Glomerular endothelial cell (primary cell): Measurements from ENCODE around the gene ATXN1L. TPM values are rescaled to one million over a fixed set of nuclear protein-coding genes. Genes with fewer than 3 reads are reported as not detected.
"Not testable (repeated sequence)": the region's sequence is repeated elsewhere in the genome, so short reads cannot be mapped to it uniquely, and the experiment has no call there.

Source experiments
- DNase-seq: peaks from one replicate; pipeline ENCODE4 v3.0.0-alpha.2; 2011; ENCODE audit warnings: low read depth, low spot score; ENCODE audit errors: extremely low read depth
- total RNA-seq: library from RNA; depleted of rRNA; stranded (reverse); fragments of >200 nt; gene quantifications from 2 replicates; pipeline ENCODE4 v1.2.3, GENCODE V29; 2015

Gene ATXN1L
- total RNA-seq, 1 donor from 2014 or later = 26.1 TPM

DNA sequence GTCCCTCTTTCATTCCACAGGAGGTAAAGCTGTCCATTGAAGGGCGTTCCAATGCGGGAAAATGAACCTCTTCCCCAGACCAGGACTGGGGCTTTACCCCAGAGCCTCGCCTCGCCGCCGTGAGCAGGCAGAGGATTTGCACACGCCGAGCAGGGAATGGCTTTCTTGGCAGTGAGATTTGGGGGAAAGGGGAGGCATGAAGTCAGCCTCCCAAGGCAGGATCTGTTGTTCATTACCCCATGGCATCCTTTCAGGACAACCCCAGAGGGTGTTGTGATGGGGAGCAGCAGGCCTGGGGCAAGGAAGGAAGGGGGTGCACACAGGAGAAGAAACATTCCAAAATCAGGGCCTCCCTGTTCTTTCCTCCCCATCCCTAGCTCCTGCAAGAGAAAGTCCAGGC is 6.0 kb downstream of the ATXN1L start:
- no peak for DNase-seq

DNA sequence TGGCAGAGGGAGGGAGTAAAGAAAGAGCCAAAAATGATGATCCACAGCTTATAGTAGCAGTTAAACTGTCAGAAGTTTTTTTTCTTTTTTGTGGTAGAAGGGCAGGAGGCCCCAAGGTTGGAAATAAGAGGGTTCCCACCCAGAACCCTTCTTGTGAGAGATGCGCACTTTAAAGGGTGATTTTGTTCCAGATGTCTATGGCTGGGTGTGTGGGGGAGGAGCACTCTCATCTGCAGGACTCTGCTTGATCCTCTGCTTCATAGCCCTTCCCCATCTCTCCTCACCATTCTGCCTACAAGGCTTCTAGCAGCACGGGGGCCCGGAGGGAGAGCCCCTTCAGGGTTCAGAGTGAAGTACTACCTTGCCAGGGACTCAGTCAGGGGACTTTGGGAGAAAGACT is 6.4 kb downstream of the ATXN1L start:
- DNase-seq = no peak

DNA sequence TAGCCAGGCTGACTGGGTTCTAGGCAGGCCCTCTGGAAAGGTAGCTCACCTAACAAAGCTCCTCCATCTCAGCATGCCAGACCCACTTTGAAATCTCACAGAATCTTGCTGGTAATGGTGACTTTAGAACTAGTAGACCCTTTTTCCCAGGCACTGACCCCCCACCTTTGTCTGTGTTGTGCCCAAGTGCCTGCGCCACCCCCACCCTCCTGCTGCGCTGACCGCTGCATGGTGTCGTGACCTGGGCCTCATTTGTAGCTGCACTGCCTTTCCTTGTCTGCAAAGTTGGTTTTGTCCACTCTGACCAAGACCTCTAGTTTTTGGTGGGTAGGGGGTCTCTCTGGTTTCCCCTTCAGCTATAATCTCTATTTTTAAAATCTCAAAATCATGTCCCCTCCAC is 6.8 kb downstream of the ATXN1L start:
- DNase-seq = no peak

DNA sequence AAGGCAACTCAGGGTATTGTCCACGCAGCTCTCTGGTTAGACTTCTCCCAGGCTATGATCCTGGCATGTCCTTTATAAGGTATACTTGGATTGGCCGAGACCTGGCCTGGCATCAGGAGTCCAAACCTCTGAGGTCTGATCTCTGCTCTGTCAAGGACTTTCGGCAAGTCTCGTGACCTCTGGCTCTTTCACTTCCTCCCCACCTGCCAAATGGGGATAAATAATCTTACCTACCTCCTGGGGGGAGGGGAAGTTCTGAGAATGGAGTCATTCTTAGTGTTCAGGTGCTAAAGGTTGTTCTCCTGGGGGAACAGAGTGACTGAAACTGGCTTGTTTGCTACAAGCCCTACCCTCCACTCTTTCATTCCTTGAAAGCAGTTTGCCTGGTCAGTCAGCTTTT is 7.6 kb downstream of the ATXN1L start:
- DNase-seq = no peak

DNA sequence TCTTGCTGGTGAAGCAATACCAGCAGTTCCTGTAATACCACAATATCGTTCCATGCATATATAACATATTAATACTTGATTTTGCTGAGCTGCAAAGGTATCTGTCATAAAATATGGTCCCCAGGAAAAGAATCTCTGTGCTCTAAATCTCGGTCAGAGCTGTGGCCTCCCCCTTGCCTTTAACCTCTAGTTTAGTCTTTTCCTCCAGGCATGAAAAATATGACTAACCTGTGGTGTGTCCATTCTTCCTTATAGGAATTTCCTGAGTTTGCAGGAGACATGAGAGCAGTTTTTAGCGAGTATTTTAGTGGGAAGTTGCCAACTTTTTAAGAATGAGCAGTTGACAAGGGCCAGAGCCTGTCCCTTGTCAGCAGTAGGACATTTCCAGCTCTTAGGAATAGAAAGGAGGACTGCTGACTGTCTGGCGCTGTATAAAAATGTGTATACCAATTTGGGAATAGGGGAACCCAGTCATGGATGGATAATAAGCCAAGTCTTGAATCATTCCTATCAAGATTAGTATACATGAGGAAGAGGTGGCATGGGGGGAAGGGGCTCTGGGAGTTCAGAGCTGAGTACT is 8.7 kb downstream of the ATXN1L start:
- no peak for DNase-seq

DNA sequence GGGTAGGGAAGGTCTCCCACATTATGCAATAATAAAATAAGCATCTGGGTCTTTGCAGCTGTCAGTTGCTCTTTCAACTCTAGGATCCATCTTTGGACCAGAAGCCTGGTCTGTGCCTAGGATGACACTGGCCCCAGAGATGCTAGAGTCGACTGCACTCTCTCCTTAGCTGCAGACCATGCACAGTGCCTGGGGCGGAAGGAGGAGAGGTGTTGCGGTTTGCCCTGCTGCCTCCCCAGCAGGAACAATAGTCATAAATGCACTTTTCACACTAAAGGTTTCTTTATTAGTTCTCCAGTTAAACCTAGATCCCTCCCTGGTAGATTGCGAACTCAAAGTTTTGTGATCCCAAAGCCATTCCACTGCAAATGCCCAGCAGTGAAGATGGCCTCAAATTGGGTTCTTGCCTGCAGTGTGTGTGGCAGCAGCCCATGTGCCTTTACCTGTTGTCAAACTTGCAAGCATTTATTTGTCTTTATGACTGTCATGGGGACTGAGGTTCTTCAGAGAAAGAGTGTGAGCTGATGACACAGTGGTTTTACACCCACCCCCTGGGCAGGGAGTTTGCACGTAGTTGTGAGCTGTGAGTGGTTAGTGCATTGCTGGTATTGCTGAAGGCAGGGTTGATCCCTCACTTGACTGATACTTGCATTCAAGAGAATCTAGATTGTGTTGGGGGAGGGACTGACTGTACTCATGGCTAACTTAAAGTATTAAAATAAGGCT is 10.3 kb downstream of the ATXN1L start:
- DNase-seq = no peak

DNA sequence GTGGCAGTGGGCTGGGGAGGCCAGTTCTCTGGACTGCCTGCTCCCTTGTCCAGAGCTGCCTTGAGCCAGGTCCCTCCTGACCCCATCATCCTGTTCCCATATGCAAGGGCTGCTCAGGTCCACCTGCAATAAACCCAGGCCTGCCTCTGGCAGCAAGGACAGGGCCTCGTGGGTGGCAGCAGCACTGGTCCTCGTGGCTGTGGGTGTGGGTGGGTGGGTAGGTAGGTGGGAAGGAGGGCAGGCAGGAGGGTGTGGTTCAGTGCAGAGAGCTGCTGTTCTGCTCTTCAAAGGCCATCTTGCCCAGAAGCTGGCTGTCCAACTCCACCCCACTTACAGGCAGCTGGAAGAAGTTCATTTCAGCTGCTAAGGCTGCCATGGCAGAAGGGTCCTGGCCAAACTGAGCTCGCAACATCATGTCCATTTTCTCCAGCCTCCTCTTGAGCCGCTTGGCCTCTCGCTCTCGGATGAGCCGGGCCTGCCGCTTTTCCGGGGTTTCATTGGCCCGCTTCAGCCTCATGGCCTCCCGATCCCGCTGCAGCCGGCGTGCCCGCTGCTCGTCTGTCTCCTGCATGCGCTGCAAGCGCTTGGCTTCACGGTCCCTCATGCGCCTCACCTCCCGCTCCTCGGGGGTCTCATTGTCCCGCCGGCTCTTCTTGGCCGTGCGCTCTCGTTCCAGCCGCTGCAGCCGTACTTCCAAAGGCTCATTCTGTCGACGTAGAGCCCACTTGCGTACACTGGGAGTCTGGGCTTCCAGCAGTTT is 14.2 kb downstream of the ATXN1L start:
- no peak for DNase-seq

DNA sequence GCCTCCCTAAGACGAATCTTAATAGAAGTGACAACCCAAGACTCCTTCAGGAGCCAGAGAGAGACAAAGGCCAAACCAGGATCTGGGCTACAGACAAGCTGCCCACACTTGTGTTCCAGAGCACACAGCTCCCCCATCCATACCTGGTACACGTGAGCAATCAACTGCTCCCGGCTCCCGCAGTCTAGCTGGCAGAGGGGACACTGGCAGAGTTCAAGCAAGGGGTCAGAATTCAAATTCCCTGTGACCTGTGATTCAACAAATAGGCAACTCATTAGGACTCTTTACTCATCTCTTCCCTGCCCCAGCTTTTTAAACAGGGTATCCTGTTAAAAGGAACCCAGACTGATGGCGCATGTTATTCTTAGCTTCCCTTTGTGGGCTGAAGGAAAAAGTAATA is 18.2 kb downstream of the ATXN1L start:
- DNase-seq = no peak

DNA sequence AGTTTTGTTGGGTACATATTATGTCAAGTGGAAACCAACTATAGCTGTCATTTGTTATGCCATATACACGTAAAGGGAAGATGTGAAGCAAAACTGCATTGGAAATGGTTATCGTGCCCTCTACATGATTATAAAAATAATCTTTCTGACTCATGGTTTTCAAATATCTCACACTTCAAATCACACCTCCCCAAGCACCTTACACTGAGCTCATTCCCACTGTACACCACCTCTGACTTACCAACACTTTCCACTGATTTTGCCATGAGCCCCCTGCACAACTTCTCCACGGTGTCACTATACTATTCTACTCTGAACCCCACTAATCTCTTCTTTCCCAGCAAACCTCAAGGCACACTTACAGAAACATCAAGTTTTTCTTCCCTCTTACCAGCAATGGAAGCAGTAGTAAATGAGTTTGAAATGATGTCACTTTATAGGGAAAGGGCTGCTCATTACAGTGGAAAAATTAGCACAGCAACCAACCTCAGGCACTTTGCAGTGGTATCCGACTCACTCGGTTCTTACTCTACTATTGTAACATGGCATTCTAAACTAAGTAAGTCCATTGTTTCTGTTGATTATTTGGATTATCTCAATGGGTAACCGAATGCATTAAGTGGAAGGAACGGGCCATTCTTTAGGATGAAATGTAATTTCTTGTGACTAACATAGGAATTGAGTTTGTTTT is 19.5 kb downstream of the ATXN1L start:
- no peak for DNase-seq

DNA sequence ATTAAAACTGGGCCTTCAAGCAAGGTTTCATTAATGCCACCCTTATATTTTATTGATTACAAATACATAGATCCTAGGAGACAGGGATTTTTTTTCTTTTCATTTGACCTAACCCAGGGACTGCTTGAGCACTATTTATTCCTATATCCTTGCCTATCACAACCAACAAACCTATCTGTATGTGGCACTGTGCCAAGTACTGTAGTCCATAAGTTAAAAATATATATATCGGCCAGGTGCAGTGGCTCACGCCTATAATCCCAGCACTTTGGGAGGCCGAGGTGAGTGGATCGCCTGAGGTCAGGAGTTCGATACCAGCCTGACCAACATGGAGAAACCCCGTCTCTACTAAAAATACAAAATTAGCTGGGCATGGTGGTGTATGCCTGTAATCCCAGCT is 21.4 kb downstream of the ATXN1L start:
- DNase-seq = not testable (repeated sequence)

DNA sequence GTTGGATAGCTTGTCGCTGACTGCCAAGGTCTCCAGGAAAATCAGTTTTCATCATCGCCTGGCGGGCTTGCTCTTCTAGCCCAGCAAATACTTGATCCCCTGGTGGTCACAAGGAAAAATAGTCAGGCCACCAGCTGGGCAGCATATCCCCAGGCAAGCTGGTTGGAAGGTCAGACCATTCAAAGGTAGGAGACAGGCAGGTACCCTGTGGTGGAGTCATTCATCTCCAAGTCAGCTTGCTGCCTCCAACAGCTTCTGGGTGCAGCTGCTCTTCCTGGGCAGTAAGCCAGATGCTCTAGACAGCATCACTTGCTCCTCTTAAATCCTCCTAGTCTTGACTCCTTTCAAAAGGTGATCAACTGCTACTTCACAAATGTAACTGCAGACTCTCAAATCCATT is 22.2 kb downstream of the ATXN1L start:
- no peak for DNase-seq

DNA sequence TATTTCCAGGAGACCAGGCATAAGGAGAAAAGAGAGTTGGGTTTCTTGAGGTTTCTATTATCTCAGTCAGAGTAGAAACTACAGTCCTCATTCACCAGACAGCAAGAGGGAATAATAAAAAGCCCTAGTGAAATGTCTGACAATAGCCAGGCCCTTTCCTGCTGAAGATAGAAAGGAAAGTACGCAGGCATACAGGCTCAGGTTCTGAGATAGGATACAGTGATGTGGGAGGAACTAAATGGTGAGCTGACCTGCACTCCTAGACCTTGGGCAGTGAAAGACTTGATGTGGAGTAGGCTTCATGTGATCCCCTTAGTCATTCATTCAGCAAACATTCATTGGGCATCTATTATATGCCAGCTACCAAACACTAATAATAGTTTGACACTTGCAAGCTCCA is 23.3 kb downstream of the ATXN1L start:
- DNase-seq = no peak

DNA sequence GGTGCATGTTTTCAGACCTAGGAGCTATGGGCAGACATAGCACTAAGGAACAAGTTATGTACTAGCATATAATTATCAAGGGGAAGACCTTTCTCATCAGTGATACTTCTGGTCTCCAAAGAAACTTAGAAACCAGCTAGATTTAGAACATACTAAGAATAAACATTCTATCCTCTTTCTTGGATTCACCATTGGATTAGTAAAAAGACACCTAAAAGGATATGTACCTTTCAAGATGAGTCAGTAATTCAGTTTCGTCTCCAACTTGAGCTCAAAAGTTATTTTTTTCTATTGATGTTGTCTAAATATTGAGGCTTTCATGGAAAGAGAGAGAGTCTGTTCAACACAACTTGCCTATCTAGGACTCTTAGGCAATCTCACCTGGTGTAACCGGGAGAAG is 25.0 kb downstream of the ATXN1L start:
- DNase-seq = no peak

DNA sequence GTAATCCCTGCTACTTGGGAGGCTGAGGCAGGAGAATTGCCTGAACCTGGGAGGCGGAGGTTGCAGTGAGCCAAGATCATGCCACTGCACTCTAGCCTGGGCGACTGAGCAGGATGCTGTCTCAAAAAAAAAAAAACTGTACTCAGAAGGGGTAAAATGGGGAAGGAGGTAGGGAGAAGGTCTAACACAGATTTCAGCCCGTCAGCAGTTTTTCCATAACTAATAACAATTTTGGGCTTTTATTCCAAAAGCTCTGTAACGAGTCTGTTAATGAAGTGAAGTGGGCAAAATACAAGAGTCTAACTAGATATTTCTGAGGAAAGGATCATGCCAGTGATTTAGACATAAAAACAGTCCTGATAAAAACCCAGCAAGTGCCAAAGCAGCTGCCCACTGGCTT is 27.4 kb downstream of the ATXN1L start:
- no peak for DNase-seq

DNA sequence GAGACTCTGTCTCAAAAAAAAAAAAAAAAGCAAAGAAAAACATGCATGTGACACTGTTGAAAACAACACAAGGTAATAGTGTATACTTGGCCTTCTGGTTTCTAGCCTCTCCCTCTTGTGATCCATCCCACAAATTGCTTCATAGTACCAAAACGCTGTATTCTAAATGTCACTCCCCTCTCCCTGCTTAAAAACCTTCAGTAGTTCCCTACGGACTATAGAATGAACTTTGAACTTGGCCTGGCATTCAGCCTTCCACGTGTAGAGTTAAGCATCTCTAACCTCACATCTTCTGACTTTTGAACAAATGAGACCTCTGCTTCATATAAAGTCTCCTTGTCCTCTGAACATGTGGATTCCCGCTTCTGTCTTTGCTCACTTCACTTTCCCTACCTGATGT is 33.1 kb downstream of the ATXN1L start:
- no peak for DNase-seq

DNA sequence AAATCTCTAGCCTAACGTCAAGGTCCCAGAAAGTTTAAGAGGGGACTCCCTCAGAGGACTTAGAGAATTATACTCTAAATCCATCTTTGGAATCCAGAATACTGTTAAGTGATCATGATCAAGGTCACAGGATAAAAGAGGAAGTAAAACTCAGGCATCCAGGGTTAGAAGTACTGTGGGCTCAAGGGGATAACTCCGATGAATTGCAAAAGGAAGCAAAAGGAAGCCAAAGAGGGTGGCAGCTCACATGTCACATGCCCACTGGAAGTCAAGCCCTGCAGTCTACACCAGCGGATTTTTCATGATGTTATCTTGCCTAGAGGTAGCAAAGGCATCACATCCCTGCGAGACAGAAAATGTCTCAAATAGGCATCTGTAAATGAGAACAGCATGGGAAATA is 34.4 kb downstream of the ATXN1L start:
- no peak for DNase-seq

DNA sequence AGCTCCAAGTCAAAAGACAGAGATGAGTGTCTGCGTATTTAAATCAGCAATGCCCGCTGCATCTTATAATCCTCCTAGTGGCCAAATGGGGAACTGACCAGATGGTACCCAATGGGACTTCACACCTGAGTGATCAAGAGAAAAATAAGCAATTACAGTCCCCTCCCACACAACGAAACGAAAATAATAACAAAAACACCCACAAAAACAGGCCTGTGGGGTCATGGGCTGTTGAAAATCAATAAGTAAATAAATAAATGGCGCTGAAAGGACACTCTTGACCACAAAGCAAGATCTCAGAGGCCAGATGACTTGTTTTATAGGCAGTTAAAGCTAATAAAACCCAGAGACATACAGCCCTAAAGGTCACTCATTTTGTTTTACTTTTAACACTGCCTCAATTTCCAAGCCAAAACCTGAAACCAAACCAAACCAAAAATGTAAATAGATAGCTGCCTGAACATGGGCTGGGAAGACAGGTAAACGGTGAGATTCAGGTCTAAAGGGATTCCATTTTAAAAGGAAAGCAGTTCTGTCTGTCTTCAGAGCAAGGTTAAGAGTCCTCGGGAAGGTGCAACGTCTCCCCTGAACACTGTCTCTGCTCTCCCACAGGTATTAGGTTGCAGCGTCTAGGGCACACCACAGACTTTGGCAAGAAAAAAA is 36.9 kb downstream of the ATXN1L start:
- DNase-seq = peak; percentile 65

DNA sequence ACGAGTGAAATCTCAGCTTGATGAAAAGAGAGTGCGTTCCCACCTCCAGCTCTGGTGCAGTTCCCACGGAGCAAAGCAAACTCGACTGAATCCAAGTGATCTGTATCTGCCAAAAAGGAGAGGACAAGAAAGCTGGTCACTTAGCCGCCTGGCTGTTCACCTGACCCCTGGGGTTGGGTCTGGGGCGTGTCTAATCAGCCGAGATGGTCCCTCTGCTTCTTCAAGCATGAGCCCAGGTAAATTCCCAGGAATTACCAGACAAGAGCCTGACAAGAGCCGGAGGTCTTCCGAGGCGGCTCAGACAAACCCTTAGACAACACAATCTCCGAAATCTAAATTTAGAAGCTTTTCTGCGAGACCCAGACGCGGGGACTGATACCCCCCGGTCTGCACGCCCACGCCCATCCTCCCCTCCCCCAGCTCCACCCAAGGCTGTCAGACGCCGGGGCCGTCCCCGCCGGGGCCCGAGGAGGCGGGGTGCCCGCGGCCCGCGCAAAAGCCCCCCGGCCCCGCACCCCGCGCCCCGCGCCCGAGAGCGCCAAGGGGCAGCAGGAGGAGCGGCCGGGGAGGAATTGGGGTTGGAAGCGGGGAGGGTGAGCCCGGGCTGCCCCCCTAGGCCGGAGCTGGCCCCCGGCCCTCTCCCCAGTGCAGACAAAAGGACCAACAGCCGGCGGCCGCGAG is 37.5 kb downstream of the ATXN1L start:
- no peak for DNase-seq

DNA sequence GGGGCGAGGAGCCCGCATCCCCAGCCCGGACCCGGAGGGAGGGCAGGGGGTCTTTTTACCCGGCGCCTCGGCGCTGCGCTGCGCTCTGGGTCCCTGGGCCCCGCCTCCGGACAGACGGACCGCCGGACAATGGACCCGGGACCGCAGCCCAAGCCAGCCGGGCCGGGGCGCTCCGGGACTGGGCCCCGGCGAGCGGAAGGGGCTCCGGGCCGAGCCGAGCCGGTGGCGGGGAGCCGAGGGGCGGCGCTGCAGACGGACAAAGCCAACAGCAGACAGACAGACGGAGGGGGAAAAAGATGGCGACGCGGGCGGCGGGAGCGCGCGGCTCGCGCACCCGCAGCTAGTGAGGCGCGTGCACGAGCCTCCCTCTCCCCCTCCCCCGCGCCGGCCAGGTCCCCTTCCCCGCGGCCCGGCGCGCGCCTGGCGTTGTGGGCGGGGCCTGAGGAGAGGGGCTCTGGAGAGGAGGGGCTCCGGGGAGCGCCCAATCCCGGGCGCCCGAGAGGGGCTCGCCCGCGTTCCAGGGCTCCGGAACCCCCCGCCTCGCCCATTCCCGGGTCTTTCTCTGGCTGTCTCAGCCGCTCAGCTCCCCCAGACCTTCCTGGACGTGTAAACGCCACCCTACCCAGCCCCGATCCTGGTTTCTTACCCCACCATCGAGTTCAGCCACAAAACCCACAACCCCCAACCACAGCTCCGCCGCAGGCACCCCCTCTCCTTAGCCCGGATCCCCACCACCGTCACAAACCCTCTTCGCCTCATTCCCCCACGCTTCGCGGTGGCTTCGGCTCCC is 38.3 kb downstream of the ATXN1L start, which contains the start of gene ZNF821:
Gene ZNF821 (minus strand): TSS at position 334 of the 790 bp plus-strand sequence. CDS start 4,236 bp downstream, outside the sequence.
- DNase-seq = no peak
